ENCODE data around the gene CLSTN2.

DNA sequence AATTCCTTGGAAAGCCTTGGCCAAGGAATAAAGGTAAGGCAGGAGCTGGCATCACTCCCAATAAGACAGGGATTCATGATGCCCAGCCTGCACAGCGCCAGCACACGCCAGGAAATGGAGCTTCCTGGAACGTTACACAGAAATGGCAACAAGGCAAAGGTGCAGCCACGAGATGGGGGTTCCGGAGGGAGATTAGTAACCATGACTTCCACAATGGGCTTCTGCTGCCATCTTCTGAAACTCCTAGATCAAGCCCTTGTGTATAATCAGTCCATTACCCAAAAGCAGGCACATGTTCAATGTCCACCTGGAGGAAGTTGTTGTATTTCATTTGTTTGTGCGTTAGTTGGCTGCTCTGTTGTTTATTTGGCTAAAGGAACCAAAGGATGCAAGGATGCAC is 611.7 kb downstream of the CLSTN2 start:
- TF ChIP-seq CTCF (conservative IDR thresholded peaks at IDR 0.05) = no peak
- no peak for TF ChIP-seq EZH2 (IDR thresholded peaks at IDR 0.05; ENCODE audit: low read depth)

Data from PC-9 (cell line).